H9 (cell line): ENCODE measurements around the gene APPBP2. TPM values are rescaled to one million over a fixed set of nuclear protein-coding genes. Genes with fewer than 3 reads are reported as not detected.

ENCODE experiments used
- DNase-seq: peaks from one replicate; pipeline ENCODE4 v3.0.0-alpha.2; 2017
- H2AFZ ChIP-seq: one replicate; pipeline ENCODE4 v1.6.1; 2013; ENCODE audit warnings: mild to moderate bottlenecking, low read length, control low read depth, moderate library complexity
- H2AK5ac ChIP-seq: 2 replicates; pipeline ENCODE4 v1.6.1; 2013; ENCODE audit warnings: low read length, control low read depth, mixed read lengths; ENCODE audit not compliant: insufficient read length
- H2BK120ac ChIP-seq: one replicate; pipeline ENCODE4 v1.6.1; 2013; ENCODE audit warnings: low read depth, mild to moderate bottlenecking, low read length, control low read depth, inconsistent platforms; ENCODE audit not compliant: poor library complexity, severe bottlenecking
- H2BK12ac ChIP-seq: 2 replicates; pipeline ENCODE4 v1.6.1; 2013; ENCODE audit warnings: low read length, control low read depth, mixed read lengths, low read depth; ENCODE audit not compliant: insufficient read length
- H2BK15ac ChIP-seq: 2 replicates; pipeline ENCODE4 v1.6.1; 2013; ENCODE audit warnings: low read depth, low read length, control low read depth
- H2BK20ac ChIP-seq: one replicate; pipeline ENCODE4 v1.6.1; 2013; ENCODE audit warnings: low read depth, mild to moderate bottlenecking, low read length, control low read depth, inconsistent platforms; ENCODE audit not compliant: poor library complexity, severe bottlenecking
- H2BK5ac ChIP-seq: 2 replicates; pipeline ENCODE4 v1.6.1; 2013; ENCODE audit warnings: low read length, control low read depth, mixed read lengths; ENCODE audit not compliant: insufficient read length
- H3K14ac ChIP-seq: 2 replicates; pipeline ENCODE4 v1.6.1; 2013; ENCODE audit warnings: low read length, control low read depth; ENCODE audit not compliant: insufficient read depth
- H3K18ac ChIP-seq: 2 replicates; pipeline ENCODE4 v1.6.1; 2013; ENCODE audit warnings: low read depth, mild to moderate bottlenecking, mixed read lengths, low read length, control low read depth; ENCODE audit not compliant: insufficient read length
- H3K23ac ChIP-seq: 2 replicates; pipeline ENCODE4 v1.6.1; 2013; ENCODE audit warnings: low read length, control low read depth, mixed read lengths, low read depth; ENCODE audit not compliant: insufficient read length
- H3K23me2 ChIP-seq: 2 replicates; pipeline ENCODE4 v1.6.1; 2013; ENCODE audit warnings: low read depth, mild to moderate bottlenecking, mixed read lengths, low read length, control low read depth; ENCODE audit not compliant: insufficient read length, poor library complexity, severe bottlenecking
- H3K27ac ChIP-seq: 2 replicates; pipeline ENCODE4 v1.5.1; 2013; ENCODE audit warnings: low read length, control low read depth, mixed read lengths, low read depth; ENCODE audit not compliant: insufficient read length
- H3K27me3 ChIP-seq: 2 replicates; pipeline ENCODE4 v1.6.1; 2013; ENCODE audit warnings: low read length, control low read depth, inconsistent platforms; ENCODE audit not compliant: insufficient read depth
- H3K4ac ChIP-seq: 2 replicates; pipeline ENCODE4 v1.6.1; 2013; ENCODE audit warnings: low read depth, mild to moderate bottlenecking, control low read depth, inconsistent platforms, low read length, moderate library complexity
- H3K4me1 ChIP-seq: 2 replicates; pipeline ENCODE4 v1.6.1; 2013; ENCODE audit warnings: low read length, control low read depth, inconsistent platforms; ENCODE audit not compliant: insufficient read depth
- H3K4me2 ChIP-seq: 2 replicates; pipeline ENCODE4 v1.6.1; 2013; ENCODE audit warnings: low read length, control low read depth, mixed read lengths; ENCODE audit not compliant: insufficient read length, insufficient read depth
- H3K56ac ChIP-seq: 2 replicates; pipeline ENCODE4 v1.6.1; 2013; ENCODE audit warnings: low read depth, mild to moderate bottlenecking, mixed read lengths, low read length, control low read depth; ENCODE audit not compliant: insufficient read length
- H3K79me1 ChIP-seq: 2 replicates; pipeline ENCODE4 v1.6.1; 2013; ENCODE audit warnings: low read depth, mild to moderate bottlenecking, moderate library complexity, low read length, control low read depth, inconsistent platforms; ENCODE audit not compliant: insufficient read depth, poor library complexity, severe bottlenecking
- H3K79me2 ChIP-seq: 2 replicates; pipeline ENCODE4 v1.6.1; 2013; ENCODE audit warnings: low read length, control low read depth, inconsistent platforms; ENCODE audit not compliant: insufficient read depth
- H3K9ac ChIP-seq: 2 replicates; pipeline ENCODE4 v1.6.1; 2013; ENCODE audit warnings: low read length, control low read depth, mixed read lengths; ENCODE audit not compliant: insufficient read length; ENCODE audit errors: extremely low read depth
- H3K9me3 ChIP-seq: one replicate; pipeline ENCODE4 v1.6.1; 2013; ENCODE audit warnings: low read depth, low read length, inconsistent platforms; ENCODE audit not compliant: control insufficient read depth
- H3T11ph ChIP-seq: one replicate; pipeline ENCODE4 v1.6.1; 2013; ENCODE audit warnings: mild to moderate bottlenecking, low read length, control low read depth, inconsistent platforms
- H4K20me1 ChIP-seq: one replicate; pipeline ENCODE4 v1.6.1; 2013; ENCODE audit not compliant: control insufficient read depth, insufficient read length, insufficient read depth
- H4K5ac ChIP-seq: 2 replicates; pipeline ENCODE4 v1.6.1; 2013; ENCODE audit warnings: low read depth, mild to moderate bottlenecking, mixed read lengths, low read length, control low read depth; ENCODE audit not compliant: insufficient read length
- H4K8ac ChIP-seq: replicated peaks from 2 replicates; pipeline ENCODE4 v1.6.1; 2013; ENCODE audit warnings: low read length, control low read depth, mixed read lengths, low read depth; ENCODE audit not compliant: insufficient read length
- H4K91ac ChIP-seq: 2 replicates; pipeline ENCODE4 v1.6.1; 2013; ENCODE audit warnings: low read depth, mild to moderate bottlenecking, moderate library complexity, mixed read lengths, low read length, control low read depth; ENCODE audit not compliant: insufficient read length
- H3K27ac Mint-ChIP-seq, 3 experiments: 2 replicates in 2 of 3; 3 replicates in 1 of 3; pipeline ENCODE4 v1.8.0; 2020 to 2021; ENCODE audit warnings: mixed read lengths in 3 of 3, mild to moderate bottlenecking in 1 of 3, moderate library complexity in 1 of 3
- H3K27me3 Mint-ChIP-seq: 2 replicates; pipeline ENCODE4 v1.8.0; 2021; ENCODE audit warnings: low read depth, mild to moderate bottlenecking, moderate library complexity, mixed read lengths
- H3K36me3 Mint-ChIP-seq, 3 experiments: 2 replicates in 2 of 3; 3 replicates in 1 of 3; pipeline ENCODE4 v1.8.0; 2020 to 2021; ENCODE audit warnings: low read depth in 3 of 3, mixed read lengths in 3 of 3; ENCODE audit not compliant: insufficient read depth in 1 of 3
- H3K4me1 Mint-ChIP-seq, 2 experiments: 2 replicates each; pipeline ENCODE4 v1.8.0; 2020; ENCODE audit warnings: mixed read lengths in 2 of 2
- H3K4me3 Mint-ChIP-seq, 2 experiments: 2 replicates in 1 of 2; 3 replicates in 1 of 2; pipeline ENCODE4 v1.8.0; 2020 to 2021; ENCODE audit warnings: mild to moderate bottlenecking in 2 of 2, mixed read lengths in 2 of 2, moderate library complexity in 1 of 2
- H3K9me3 Mint-ChIP-seq, 2 experiments: 2 replicates in 1 of 2; 3 replicates in 1 of 2; pipeline ENCODE4 v1.8.0; 2020; ENCODE audit warnings: mild to moderate bottlenecking in 2 of 2, mixed read lengths in 2 of 2, moderate library complexity in 1 of 2
- CTCF ChIP-seq: fragments of 200-600 bp; sonication (generic); conservative IDR thresholded peaks from 3 replicates; pipeline ENCODE4 v1.8.0; 2021; ENCODE audit warnings: antibody characterized with exemption, mild to moderate bottlenecking
- WGBS: extraction: QIAGEN DNeasy Blood & Tissue Kit; methylation state at CpG from one replicate; pipeline ENCODE4 v1.1.7; 2013; ENCODE audit warnings: missing lambda C conversion rate, low lambda C conversion rate, mixed read lengths; ENCODE audit not compliant: insufficient read length; ENCODE audit errors: extremely low coverage; 5-methylcytosine and 5-hydroxymethylcytosine counted together
- total RNA-seq: library from RNA; stranded (reverse); gene quantifications from 2 replicates; pipeline ENCODE4 v1.2.1, GENCODE V29; 2021

Gene APPBP2
- total RNA-seq, 1 experiment from 2014 or later, result 17.0 TPM

- Histone ChIP-seq H2BK5ac (no peak overlapping the region), H3K27me3 (no peaks in the 10 kb centered on the region), H3K9ac (no peak overlapping the region), H3K18ac (no peak overlapping the region), H2AK5ac (no peak overlapping the region), H3K23me2 (peaks cover 10% of the 10 kb centered on the region), H3K9me3 (no peaks in the 10 kb centered on the region), H3K23ac (no peak overlapping the region), H2BK12ac (no peak overlapping the region), H4K5ac (no peak overlapping the region), H3K14ac (no peak overlapping the region), H2AFZ (no peak overlapping the region), H2BK20ac (no peak overlapping the region), H2BK15ac (no peak overlapping the region), H4K8ac (no peak overlapping the region), H3K4me2 (no peak overlapping the region), H3K27ac (no peak overlapping the region), H4K91ac (no peak overlapping the region), H3K79me2 (peaks cover 13% of the 10 kb centered on the region; the same call in 1 of the 2 replicates), H3K4me1 (peaks cover 5% of the 10 kb centered on the region; the same call in 1 of the 2 replicates), H2BK120ac (no peak overlapping the region), H3K56ac (no peak overlapping the region), H3K79me1 (no peaks in the 10 kb centered on the region), H3T11ph (no peak overlapping the region), H3K4ac (no peak overlapping the region), H4K20me1 (no peaks in the 10 kb centered on the region)
- TF ChIP-seq CTCF, result no peak
- no peak for DNase-seq
- peaks cover 20 to 23% of the 10 kb centered on the region in 2 experiments for H3K4me1 Mint-ChIP-seq
- H3K27ac Mint-ChIP-seq, result peak overlapping the region in 1 of 3 experiments; percentile 40; a peak in 1 of 7 replicates
- no peaks in the 10 kb centered on the region for H3K9me3 Mint-ChIP-seq
- WGBS, result no CpG with 5 or more reads among the region's 17 CpGs
- peak overlapping the region; percentile 27 to 60; a peak in 3 of 5 replicates for H3K4me3 Mint-ChIP-seq
- no peaks in the 10 kb centered on the region for H3K36me3 Mint-ChIP-seq
- H3K27me3 Mint-ChIP-seq, result no peaks in the 10 kb centered on the region
Observed at GRCh38 chr17:60393840-60394723, 132.0 kb downstream of the APPBP2 start.

Other genes starting within 250 kb of the APPBP2 start
- gene USP32, start 134.1 kb downstream of the APPBP2 start, total RNA-seq, result 73.5 and 74.7 TPM in 2 replicates
- not detected in 2 replicates for gene CHCT1, start 103.8 kb downstream of the APPBP2 start, total RNA-seq
- 19.0 and 19.9 TPM in 2 replicates for gene PPM1D, start 74.0 kb upstream of the APPBP2 start, total RNA-seq
- 21.4 and 22.4 TPM in 2 replicates for gene BCAS3, start 151.6 kb upstream of the APPBP2 start, total RNA-seq